ENCODE results near the gene ASTE1. TPM values are rescaled to one million over a fixed set of nuclear protein-coding genes. Genes with fewer than 3 reads are reported as not detected.
A peak's percentile ranks its signal among the peaks of the same experiment; 100 is the strongest.

ASTE1 gene
- total and polyA plus RNA-seq, 2 of the 8 experiments (the other 6 are each of a cell fraction or from before 2014, with no cell fraction given) = 6.4 TPM; not detected in 1

DNA sequence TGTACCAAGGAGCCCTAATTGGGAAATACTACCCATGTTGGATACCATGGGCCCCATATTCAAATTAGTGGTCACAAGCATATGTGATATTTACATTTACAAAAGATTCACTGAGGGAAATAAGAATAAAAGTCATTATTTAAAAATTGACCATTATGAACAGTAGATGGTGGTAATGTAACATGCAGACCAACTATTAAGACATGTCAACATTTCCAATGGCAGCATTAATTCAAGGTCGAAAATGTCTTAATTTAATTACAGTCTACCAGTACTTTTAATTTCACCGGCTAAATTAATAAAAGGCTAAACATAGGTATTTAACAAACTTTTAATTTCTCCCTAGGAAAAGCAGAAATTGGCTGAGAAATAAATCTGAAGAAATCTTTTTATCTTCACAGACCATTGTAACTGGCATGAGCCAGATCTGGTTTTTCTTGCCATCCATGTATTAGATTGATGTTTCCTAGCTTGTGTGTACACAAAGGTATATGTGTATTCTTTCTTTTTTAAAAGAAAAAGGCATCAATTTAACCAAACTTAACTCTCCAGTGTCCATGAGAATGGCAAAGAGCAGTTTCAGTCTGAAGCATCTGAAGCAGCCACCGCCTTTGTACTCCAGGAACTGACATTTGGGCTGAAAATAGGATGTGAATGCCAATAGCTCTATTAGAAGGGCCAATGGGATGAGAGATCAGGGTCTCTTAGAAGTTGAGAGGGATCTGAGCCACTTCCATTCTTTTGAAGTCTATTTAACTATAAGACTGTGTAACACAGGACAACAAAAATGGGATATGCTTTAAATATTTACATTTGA, 26.6 kb upstream of the ASTE1 start:
- H3K79me2 ChIP-seq (ENCODE audit: control insufficient read depth in 1 of 2, insufficient read depth in 2 of 2, low read length in 2 of 2) = no peaks in the 10 kb centered on the region
- WGBS, 2 experiments (ENCODE audit: extremely low coverage in 1 of 2, insufficient coverage in 1 of 2, insufficient read length in 1 of 2, insufficient replicate concordance in 2 of 2, low coverage in 1 of 2, low lambda C conversion rate in 2 of 2, missing lambda C conversion rate in 1 of 2) = 83% methylated on average over 3 of the region's 3 CpGs; no CpG with 5 or more reads in 1 of the 2 experiments
- no peak overlapping the region for H2AK5ac ChIP-seq (ENCODE audit: low read depth, low read length)
- no peak overlapping the region for H3K56ac ChIP-seq (replicated peaks; ENCODE audit: insufficient read length, low read depth, low read length)
- H2BK120ac ChIP-seq (replicated peaks; ENCODE audit: low read depth, low read length) = no peak overlapping the region
- H3K4ac ChIP-seq (replicated peaks; ENCODE audit: insufficient read length, low read depth, low read length) = no peak overlapping the region
- no peaks in the 10 kb centered on the region for H3K4me1 ChIP-seq (replicated peaks in 1 of 4; ENCODE audit: control insufficient read depth in 3 of 4, insufficient read depth in 4 of 4, low read length in 3 of 4)
- H3K4me3 ChIP-seq (ENCODE audit: extremely low read depth in 1 of 4, insufficient read depth in 2 of 4, low read depth in 3 of 4, low read length in 4 of 4) = no peak overlapping the region
- FAIRE-seq (no peak), DNase-seq (ENCODE audit: low read depth in 1 of 2, low spot score in 2 of 2) (no peak)
- peak in 1 of 2 experiments; percentile 65 for TF ChIP-seq RAD21 (IDR thresholded peaks at IDR 0.05 in 1 of 2, conservative IDR thresholded peaks at IDR 0.05 in 1 of 2; ENCODE audit: low read depth in 2 of 2, low read length in 2 of 2)
- TF ChIP-seq TEAD4 (IDR thresholded peaks at IDR 0.05; ENCODE audit: low read depth, low read length) = no peak
- TF ChIP-seq TAF7 (optimal IDR thresholded peaks at IDR 0.05; ENCODE audit: borderline replicate concordance, low read depth, low read length) = no peak
- TF ChIP-seq EZH2 (IDR thresholded peaks at IDR 0.05; ENCODE audit: low read depth, low read length, severe bottlenecking) = no peak
- TF ChIP-seq TCF12 (IDR thresholded peaks at IDR 0.05; ENCODE audit: low read depth, low read length) = no peak
- no peak for TF ChIP-seq CEBPB (IDR thresholded peaks at IDR 0.05; ENCODE audit: low read depth, low read length)
- TF ChIP-seq CHD2 (IDR thresholded peaks at IDR 0.05; ENCODE audit: low read length) = no peak
- no peak for TF ChIP-seq E2F6 (IDR thresholded peaks at IDR 0.05)
- H2BK12ac ChIP-seq (ENCODE audit: low read depth, low read length) = no peak overlapping the region
- POLR2A ChIA-PET (ENCODE audit: partially characterized antibody) = interaction anchor here (0.6 to 1.4 kb wide), 2 partner anchors 11 to 74 kb away, joined by 3 to 6 read pairs; no protein-coding TSS in a partner anchor
- H3K9me3 ChIP-seq (ENCODE audit: insufficient read depth in 2 of 2, low read depth in 1 of 2, low read length in 1 of 2) = no peaks in the 10 kb centered on the region
- no peak overlapping the region for H4K91ac ChIP-seq (replicated peaks; ENCODE audit: insufficient read length, low read length)
- no peaks in the 10 kb centered on the region for H3K27me3 ChIP-seq (replicated peaks in 1 of 4; ENCODE audit: control insufficient read depth in 3 of 4, extremely low read depth in 1 of 4, insufficient read depth in 3 of 4, low read length in 3 of 4)
- H3K79me1 ChIP-seq (ENCODE audit: low read depth, low read length) = no peaks in the 10 kb centered on the region
- H3K23ac ChIP-seq (ENCODE audit: insufficient read length) = no peak overlapping the region
- H3K27ac ChIP-seq (ENCODE audit: low read depth, low read length) = no peak overlapping the region
- no peak overlapping the region for H4K5ac ChIP-seq (ENCODE audit: insufficient read length, low read depth, low read length)
- H2BK20ac ChIP-seq (ENCODE audit: low read length) = no peak overlapping the region
- CTCF ChIA-PET (ENCODE audit: partially characterized antibody) = interaction anchor here (1.6 to 2.2 kb wide), 2 partner anchors 11 to 21 kb away, joined by 4 to 6 read pairs; no protein-coding TSS in a partner anchor
- no peaks in the 10 kb centered on the region for H4K20me1 ChIP-seq (replicated peaks in 1 of 2; ENCODE audit: control insufficient read depth in 1 of 2, insufficient read depth in 2 of 2, low read length in 2 of 2)
- no peak overlapping the region for H3K4me2 ChIP-seq (ENCODE audit: insufficient read depth in 1 of 2, low read depth in 2 of 2, low read length in 2 of 2)
- no peak overlapping the region for H2BK15ac ChIP-seq (ENCODE audit: low read length)
- H3K9ac ChIP-seq (replicated peaks in 1 of 4; ENCODE audit: extremely low read depth in 1 of 4, low read depth in 3 of 4, low read length in 3 of 4) = no peak overlapping the region
- H3K14ac ChIP-seq (ENCODE audit: insufficient read length) = no peak overlapping the region
- H4K8ac ChIP-seq (ENCODE audit: extremely low read depth, insufficient read depth, low read length) = no peak overlapping the region
- no peak overlapping the region for H3K18ac ChIP-seq (ENCODE audit: extremely low read depth, low read length)
- H2AFZ ChIP-seq (ENCODE audit: low read length) = no peak overlapping the region
- H3K36me3 ChIP-seq (ENCODE audit: control insufficient read depth in 2 of 4, insufficient read depth in 4 of 4, low read length in 3 of 4) = no peaks in the 10 kb centered on the region
- no peaks in the 10 kb centered on the region for H3K23me2 ChIP-seq (ENCODE audit: low read depth, low read length)
- no peak overlapping the region for H2BK5ac ChIP-seq (ENCODE audit: low read depth, low read length)
